HEK293 (cell line): Measurements from ENCODE around the gene ITGA2.

Source experiments
- PRDM4 ChIP-seq: fragments of 450-650 bp; formaldehyde crosslinking; IDR thresholded peaks from 2 replicates; pipeline ENCODE4 v1.5.1; 2017; ENCODE audit warnings: missing biosample characterization, missing genetic modification characterization
- REST ChIP-seq: fragments of 450-650 bp; formaldehyde crosslinking; IDR thresholded peaks from 2 replicates; pipeline ENCODE4 v1.5.1; 2016; ENCODE audit warnings: missing biosample characterization, missing genetic modification characterization
- ZBTB10 ChIP-seq: fragments of 450-650 bp; formaldehyde crosslinking; IDR thresholded peaks from 2 replicates; pipeline ENCODE4 v1.5.1; 2016; ENCODE audit warnings: missing biosample characterization, missing genetic modification characterization
- ZIC2 ChIP-seq: fragments of 450-650 bp; formaldehyde crosslinking; IDR thresholded peaks from 2 replicates; pipeline ENCODE4 v1.5.1; 2016; ENCODE audit warnings: missing biosample characterization, missing genetic modification characterization
- ZNF114 ChIP-seq: fragments of 450-650 bp; formaldehyde crosslinking; IDR thresholded peaks from 2 replicates; pipeline ENCODE4 v1.5.0; 2017; ENCODE audit warnings: missing biosample characterization, missing genetic modification characterization
- ZNF449 ChIP-seq: fragments of 450-650 bp; formaldehyde crosslinking; IDR thresholded peaks from 2 replicates; pipeline ENCODE4 v1.5.1; 2017; ENCODE audit warnings: missing biosample characterization, mild to moderate bottlenecking, missing genetic modification characterization, moderate library complexity
- ZNF530 ChIP-seq: fragments of 450-650 bp; formaldehyde crosslinking; IDR thresholded peaks from 2 replicates; pipeline ENCODE4 v1.5.1; 2016; ENCODE audit warnings: low read depth, missing biosample characterization, missing genetic modification characterization
- ZNF768 ChIP-seq: fragments of 450-650 bp; formaldehyde crosslinking; IDR thresholded peaks from 2 replicates; pipeline ENCODE4 v1.5.1; 2018; ENCODE audit warnings: missing biosample characterization, mild to moderate bottlenecking, missing genetic modification characterization
- ZNF830 ChIP-seq: fragments of 450-650 bp; IDR thresholded peaks from 2 replicates; pipeline ENCODE4 v1.5.0; 2018; ENCODE audit warnings: missing biosample characterization, missing genetic modification characterization, low read depth, mild to moderate bottlenecking, moderate library complexity
- ZNF843 ChIP-seq: fragments of 450-650 bp; formaldehyde crosslinking; IDR thresholded peaks from 2 replicates; pipeline ENCODE4 v1.5.1; 2016; ENCODE audit warnings: missing biosample characterization, missing genetic modification characterization
- ZSCAN18 ChIP-seq: fragments of 450-650 bp; formaldehyde crosslinking; IDR thresholded peaks from 2 replicates; pipeline ENCODE4 v1.5.1; 2016; ENCODE audit warnings: missing biosample characterization, missing genetic modification characterization
- TF ChIP-seq, protein P1 (sequence below): fragments of 450-650 bp; formaldehyde crosslinking; IDR thresholded peaks from 2 replicates; pipeline ENCODE4 v1.5.1; 2016; ENCODE audit warnings: missing biosample characterization, missing genetic modification characterization

DNA sequence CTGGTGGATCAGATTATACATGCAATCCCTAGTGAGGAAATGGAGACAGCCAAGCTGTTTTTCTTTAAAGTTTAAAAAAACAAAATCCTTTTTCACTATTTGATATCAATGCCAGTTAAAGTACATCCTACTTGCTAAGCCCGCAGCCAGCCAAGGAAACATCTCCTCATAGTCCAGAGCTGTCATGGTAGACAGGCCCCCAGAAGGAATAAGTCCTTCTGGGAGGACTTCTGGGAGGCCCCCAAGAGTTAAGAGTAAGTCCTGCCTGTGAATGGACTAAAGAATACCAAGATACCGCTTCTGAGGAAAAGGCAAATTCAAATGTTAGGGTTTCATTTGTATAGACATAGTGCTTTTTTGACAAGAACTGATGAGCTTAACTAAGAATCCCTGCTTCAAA is 82.1 kb downstream of the ITGA2 start:
- TF ChIP-seq PRDM4 (tag by site-specific recombination) (no peak), ZNF843 (no peak), ZNF530 (tag by site-specific recombination) (no peak), ZNF114 (tag by site-specific recombination) (no peak), ZNF830 (tag by site-specific recombination) (no peak), ZBTB10 (tag by site-specific recombination) (no peak), ZSCAN18 (no peak), ZIC2 (no peak), REST (no peak), ZNF449 (tag by site-specific recombination) (no peak), ZNF768 (tag by site-specific recombination) (no peak)
- TF ChIP-seq, protein P1, sequence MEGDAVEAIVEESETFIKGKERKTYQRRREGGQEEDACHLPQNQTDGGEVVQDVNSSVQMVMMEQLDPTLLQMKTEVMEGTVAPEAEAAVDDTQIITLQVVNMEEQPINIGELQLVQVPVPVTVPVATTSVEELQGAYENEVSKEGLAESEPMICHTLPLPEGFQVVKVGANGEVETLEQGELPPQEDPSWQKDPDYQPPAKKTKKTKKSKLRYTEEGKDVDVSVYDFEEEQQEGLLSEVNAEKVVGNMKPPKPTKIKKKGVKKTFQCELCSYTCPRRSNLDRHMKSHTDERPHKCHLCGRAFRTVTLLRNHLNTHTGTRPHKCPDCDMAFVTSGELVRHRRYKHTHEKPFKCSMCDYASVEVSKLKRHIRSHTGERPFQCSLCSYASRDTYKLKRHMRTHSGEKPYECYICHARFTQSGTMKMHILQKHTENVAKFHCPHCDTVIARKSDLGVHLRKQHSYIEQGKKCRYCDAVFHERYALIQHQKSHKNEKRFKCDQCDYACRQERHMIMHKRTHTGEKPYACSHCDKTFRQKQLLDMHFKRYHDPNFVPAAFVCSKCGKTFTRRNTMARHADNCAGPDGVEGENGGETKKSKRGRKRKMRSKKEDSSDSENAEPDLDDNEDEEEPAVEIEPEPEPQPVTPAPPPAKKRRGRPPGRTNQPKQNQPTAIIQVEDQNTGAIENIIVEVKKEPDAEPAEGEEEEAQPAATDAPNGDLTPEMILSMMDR (tag by site-specific recombination), result no peak
